HG03175 (cell line): ENCODE results near the gene SIGLEC1.

Source experiments
- ATAC-seq: cut with Tn5 transposase; IDR thresholded peaks from one replicate; pipeline ENCODE4 v1.9.1; 2021; ENCODE audit warnings: mild to moderate bottlenecking, moderate library complexity; ENCODE audit not compliant: unreplicated experiment

SIGLEC1 gene

GRCh38 chr20:3681352-3681930 is 31.0 kb downstream of the SIGLEC1 start:
- no peak for ATAC-seq

- no peak for ATAC-seq
Observed at GRCh38 chr20:3680701-3681351, 31.6 kb downstream of the SIGLEC1 start.

DNA sequence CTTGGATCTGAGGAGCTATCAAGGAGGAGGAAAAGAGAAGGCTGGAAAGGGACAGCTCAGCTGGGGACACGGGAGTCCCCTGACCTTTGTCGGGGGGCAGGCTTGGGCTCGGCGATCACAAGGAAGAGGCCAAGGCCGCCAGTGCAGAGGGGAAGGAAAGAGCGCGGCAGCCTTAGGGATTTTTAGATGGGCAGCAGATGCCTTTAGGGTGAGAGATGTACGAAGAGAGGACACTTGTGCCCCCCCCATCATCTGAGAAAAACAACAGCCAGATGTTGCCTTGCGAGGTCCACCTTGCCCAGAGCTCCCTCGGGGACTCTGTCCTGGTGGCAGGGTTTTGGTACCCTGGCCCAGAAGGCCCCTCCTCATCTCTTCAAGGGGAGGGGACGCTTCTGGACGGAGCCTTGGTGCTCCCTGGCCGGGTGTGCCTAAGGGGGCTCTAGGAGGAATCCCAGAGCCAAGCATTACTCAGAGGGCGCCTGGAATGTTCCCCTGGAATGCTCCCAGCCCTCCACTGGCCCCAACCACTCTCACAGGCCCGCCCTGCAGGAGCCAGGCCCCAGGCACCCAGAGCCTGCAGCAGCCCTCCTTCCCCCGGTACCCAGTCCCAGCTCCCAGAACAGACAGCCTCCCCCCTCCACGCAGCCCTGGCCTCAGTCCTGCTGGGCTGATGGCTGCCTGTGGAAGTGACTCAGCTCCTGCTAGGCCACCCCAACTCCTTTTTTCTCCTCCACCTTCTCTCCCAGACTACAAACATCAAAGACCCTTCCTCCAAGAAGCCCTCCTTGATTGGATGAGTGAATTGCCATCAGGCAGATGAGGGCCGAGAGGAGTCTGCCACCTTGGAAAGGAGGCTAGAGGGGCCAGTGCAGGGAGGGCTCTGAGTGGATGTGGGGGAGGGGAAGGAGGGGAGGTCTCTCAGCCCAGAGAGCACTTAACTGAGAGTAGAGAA is 32.4 kb downstream of the SIGLEC1 start:
- no peak for ATAC-seq

DNA sequence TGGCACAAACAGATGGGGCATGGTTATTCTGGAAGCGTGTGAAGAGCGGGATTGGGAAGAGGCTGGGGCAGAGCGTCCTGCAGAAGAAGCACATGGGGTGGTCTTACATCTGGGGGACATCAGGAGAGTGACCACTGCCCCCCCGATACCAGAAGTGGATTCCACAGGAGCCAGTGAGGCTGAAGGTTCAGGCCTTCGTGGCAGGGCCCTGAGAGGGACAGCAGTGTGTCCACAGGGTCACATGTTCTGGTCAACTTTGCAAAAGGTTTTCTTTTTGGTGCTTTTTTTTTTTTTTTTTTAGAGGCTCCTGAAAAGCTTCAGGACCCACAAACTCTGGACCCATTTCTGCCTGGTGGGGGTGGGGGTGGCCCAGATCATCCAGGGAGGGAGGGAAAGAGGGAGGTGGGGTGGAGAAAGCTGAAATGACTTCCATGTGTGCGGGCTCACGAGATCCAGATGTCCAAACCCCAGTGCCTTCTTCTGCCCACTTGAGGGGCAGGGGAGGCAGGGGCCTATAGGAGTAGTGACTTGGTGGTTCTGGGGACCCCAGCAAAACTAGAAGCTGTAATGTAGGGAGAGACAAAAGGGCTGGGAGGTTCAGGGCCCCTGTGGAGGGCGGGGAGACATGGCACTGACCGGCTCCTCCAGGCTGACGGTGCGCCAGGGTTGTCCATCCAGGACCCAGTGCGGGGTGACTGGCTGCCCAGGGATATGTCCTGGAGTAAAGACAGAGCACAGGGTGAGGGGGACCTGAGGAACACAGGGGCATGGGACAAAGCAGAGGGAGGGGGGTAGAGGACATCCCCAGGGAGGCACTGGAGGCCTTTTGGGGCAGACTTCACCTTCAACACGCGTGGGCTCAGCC is 33.3 kb downstream of the SIGLEC1 start:
- ATAC-seq: no peak

GRCh38 chr20:3678198-3678597 is 34.2 kb downstream of the SIGLEC1 start:
- no peak for ATAC-seq

DNA sequence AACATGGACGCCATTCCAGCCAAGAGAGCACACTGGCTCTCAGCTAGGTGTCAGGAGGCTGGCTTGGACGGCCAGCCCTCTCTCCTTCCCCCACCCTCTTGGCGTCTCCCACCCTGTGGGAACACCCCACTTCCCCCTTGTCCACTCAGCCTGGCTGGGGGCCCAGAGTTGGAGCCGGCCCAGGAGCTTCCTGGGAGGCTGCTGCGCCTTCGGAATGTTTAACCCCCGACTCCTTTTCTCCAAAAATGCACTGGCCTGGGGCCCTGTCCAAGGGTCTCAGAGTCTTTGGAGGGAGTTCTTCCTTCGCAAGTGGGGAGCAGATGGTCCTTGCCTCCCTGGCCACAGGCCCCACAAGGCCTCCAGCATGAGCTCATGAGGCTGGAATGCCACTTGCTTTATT is 34.7 kb downstream of the SIGLEC1 start:
- ATAC-seq: no peak

DNA sequence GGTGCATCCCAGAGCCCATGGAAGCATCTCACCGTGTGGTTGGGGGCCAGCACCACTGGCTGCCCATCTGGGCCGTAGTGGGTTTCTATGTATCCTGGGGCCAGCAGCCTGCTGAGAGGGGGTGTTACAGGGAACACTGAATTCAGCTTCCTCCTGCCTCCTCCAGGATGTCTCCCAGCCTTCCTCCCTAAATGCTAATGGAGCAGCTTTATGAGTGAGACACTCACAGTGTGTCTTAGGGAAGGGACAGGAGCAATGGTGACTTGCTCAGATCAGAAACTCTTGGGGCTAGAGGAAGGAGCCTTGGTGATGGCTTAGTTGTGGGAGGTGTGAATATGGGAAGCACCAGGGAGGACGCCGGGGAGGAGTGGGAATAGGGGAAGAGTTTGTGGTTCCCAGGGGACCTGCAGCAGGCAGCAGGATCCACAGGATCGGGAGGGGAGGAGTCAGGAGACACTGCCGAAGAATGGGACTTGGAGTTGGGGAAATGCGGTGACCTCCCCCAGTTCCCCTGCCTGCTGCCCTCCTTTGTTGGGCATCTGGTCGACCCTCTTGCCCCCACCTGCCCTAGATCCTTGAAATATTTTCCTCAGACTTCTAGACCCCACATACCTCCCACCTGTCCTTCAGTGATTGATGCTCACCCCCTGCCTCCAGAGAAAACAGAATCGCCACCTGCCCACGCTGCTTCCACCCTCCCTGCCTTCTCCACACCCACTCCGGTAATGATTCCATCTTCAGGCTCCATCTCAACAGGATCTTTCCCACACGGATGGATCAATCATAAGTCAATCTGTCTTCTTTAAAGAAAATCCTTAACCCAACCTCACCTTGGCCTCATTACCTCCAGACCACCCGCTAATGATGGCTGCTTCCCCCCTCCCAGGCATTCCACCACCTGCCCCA is 37.2 kb downstream of the SIGLEC1 start:
- ATAC-seq: no peak

DNA sequence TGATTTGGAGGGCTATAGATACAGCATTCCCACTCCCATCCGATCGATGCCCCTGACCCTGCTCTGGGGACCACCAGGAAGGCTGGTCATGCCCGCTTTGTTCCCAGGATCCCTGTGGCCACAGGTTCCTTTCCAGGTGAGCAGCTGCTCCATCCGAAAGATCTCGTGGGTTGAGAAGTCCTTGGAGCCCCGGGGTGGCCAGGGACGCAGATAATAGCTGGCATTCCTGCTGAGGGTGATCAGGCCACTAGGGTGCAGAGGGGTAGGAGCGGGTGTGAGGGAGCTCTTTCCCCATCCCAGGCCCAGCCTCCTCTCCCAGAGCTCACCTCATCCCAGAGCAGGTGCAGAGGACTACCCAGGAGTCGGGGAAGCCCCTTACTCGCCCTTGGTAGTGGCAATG is 38.0 kb downstream of the SIGLEC1 start:
- ATAC-seq: no peak

DNA sequence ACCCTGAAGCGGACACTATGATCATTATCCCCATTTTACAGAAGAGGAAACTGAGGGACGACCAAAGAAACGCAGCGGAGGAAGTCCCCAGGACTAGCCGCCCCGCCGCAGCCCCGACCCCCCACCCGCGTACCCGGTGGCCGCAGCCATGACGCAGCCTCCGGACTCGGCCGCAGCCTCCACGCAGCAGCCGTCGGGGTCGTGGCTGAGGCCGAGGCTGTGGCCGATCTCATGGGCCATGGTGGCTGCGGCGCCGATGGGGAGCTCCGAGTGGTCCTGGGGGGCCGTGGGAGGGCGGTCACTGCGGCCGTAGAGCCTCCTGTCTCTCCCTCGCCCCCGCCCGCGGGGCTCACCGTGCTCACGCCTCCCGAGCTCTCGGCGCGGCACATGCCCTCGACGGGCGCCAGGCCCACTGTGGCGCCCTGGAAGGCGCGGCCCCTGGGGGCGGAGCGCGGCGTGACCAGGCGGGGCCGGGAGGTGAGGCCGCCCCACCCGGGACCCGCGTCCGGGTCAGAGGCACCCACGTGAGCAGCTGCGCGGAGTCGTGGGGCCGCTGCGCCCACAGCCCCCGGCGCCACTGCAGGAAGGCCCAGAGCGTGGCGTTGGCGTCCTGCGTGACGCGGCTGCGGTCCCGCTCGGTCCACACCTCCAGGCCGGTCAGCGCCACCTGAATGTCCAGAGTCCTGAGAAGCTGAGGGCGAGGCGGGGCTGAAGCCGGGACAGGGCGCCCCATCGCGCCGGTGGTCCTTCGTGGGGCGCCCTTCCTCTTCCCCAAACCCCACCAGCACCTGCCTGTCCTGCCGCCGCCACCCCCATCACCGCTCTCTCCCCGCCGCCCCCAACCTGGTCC is 39.0 kb downstream of the SIGLEC1 start:
- no peak for ATAC-seq

- ATAC-seq: no peak
Observed at GRCh38 chr20:3672547-3673171, 39.7 kb downstream of the SIGLEC1 start.

DNA sequence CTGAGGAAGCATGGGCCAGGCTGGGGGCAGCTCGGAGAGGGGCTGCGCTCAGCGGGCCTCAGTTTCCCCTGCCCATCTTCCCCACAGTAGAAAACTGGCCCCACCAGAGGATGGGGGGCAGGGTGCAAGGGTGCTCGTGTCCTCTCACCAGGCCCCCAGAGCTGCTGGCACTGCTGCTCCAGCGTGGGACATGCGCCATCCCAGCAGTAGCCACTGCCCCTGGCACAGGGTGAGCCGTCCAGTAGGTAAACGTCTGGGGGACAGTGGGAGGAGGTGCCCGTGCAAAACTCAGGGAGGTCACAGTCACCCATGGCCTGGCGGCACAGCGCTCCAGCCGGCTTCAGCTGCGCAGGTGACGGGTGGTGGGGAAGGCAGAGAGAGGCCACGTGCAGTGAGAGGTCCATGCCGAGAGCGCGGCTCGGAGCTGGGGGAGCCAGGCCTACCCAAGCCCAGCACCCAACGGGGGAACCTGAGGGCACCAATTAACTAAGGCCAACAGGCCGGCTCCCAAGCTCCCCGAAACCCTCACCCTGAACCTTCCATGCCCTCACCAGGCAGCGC is 40.3 kb downstream of the SIGLEC1 start:
- no peak for ATAC-seq

GRCh38 chr20:3670945-3671344 is 41.5 kb downstream of the SIGLEC1 start:
- ATAC-seq: no peak

DNA sequence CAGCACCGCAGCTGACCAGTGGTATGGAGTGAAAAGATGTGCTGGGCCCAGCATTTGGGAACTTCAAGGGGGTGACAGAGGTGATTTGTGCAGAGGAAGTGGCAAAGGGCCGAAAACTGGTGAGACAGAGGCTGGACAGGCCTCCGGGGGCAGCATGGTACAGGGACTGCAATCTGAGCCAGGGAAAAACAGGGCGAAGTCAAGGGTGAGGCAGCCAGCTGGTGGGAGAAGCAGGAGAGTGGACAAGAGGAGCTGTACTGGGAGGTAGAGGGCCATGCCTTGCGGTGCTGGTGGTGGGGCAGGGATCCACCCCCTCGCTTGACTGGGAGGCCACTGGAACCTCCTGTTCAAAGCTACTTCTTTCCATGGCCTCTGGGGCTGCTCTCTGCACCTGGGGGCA is 41.9 kb downstream of the SIGLEC1 start:
- ATAC-seq: no peak

DNA sequence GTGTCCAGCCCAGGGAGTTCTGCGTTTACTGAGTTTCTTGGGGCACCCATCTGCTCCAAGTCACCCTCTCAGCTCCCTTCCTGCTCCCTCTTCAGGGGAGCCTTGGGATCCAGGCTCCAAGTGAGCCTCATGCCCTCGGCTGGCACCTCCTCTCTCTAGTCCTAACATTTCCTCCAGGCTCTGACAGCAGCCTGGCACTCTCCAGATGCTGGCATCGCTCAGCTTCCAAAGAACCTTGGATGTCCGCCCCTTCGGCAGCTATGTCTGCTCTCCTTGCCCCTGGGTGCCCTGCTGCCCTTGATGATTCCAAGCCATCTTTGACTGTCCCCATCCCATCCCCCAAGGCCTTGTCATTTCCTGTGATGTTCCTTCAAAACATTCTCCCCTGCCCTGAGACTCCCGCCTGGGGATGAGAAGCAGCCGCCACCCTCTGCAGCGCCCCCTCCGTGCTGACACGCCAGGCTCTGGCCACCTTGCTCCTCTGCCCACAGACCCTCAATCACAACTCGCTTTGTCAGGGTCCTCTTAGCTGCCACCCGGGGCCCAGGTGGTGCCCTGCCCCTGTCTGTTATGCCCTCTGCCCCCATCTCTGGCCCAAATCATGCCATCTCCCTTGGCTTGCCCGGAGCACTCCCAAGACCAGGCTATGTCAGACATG is 42.6 kb downstream of the SIGLEC1 start:
- ATAC-seq: no peak

- ATAC-seq: no peak
Observed at GRCh38 chr20:3667434-3668037, 44.9 kb downstream of the SIGLEC1 start.

GRCh38 chr20:3663858-3664257 is 48.5 kb downstream of the SIGLEC1 start:
- no peak for ATAC-seq

- ATAC-seq: no peak
Observed at GRCh38 chr20:3663031-3663701, 49.2 kb downstream of the SIGLEC1 start, which contains the start of gene GFRA4. TSS of gene GFRA4 (minus strand) at chr20:3663399. CDS start at chr20:3663399, 0 bp downstream.
